SU-DHL-6 (cell line): Measurements from ENCODE around the gene SUN2.

Source experiments
- EZH2phosphoT487 ChIP-seq: fragments of 200-600 bp; sonication (generic), shearing (Covaris generic); conservative IDR thresholded peaks from 2 replicates; pipeline ENCODE4 v1.6.1; 2018; ENCODE audit warnings: mild to moderate bottlenecking, antibody characterized with exemption, low read length, moderate library complexity, mixed read lengths
- TF ChIP-seq, protein P1 (sequence below): fragments of 200-600 bp; sonication (generic); IDR thresholded peaks from one replicate; pipeline ENCODE4 v1.5.1; 2017; ENCODE audit warnings: antibody characterized with exemption, mild to moderate bottlenecking, low read length, moderate library complexity; ENCODE audit not compliant: insufficient read depth, poor library complexity, severe bottlenecking

DNA sequence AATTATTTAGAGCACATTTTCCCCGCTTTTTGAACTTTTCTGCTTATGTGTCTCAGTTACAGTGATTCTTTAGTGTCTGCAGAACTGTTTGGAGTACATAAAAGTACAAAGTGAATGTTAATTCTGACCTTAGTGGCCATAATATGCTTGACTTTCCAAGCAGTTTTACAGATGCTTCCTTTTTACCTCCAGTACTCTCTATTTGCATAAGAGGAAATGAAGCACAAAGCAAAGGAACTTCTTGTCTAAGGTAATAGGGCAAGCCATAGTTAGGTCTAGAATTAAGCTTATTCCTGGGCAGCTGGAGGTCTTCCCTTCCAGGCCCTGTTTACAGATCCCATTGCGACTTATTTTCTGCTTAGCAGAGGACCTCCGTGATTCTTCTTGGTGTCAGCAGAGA, 46.5 kb downstream of the SUN2 start:
- TF ChIP-seq EZH2phosphoT487: no peak
- TF ChIP-seq, protein P1, sequence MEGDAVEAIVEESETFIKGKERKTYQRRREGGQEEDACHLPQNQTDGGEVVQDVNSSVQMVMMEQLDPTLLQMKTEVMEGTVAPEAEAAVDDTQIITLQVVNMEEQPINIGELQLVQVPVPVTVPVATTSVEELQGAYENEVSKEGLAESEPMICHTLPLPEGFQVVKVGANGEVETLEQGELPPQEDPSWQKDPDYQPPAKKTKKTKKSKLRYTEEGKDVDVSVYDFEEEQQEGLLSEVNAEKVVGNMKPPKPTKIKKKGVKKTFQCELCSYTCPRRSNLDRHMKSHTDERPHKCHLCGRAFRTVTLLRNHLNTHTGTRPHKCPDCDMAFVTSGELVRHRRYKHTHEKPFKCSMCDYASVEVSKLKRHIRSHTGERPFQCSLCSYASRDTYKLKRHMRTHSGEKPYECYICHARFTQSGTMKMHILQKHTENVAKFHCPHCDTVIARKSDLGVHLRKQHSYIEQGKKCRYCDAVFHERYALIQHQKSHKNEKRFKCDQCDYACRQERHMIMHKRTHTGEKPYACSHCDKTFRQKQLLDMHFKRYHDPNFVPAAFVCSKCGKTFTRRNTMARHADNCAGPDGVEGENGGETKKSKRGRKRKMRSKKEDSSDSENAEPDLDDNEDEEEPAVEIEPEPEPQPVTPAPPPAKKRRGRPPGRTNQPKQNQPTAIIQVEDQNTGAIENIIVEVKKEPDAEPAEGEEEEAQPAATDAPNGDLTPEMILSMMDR: no peak
